Astrocyte (in vitro differentiated cells and primary cell): ENCODE measurements around the gene MYO3B. TPM values are rescaled to one million over a fixed set of nuclear protein-coding genes. Genes with fewer than 3 reads are reported as not detected.

Source experiments
- DNase-seq: peaks from one replicate; pipeline ENCODE4 v3.0.0-alpha.2; 2010; ENCODE audit warnings: low read depth
- FAIRE-seq: peaks from 2 replicates; lab custom pipeline; 2011; peaks lifted over from hg19 to GRCh38; lab: Jason Lieb, UNC
- H2AFZ ChIP-seq: 2 replicates; pipeline ENCODE4 v1.6.0; 2012; ENCODE audit warnings: low read depth, low read length, inconsistent platforms
- H3K27ac ChIP-seq: 2 replicates; pipeline ENCODE4 v1.5.1; 2011; ENCODE audit warnings: low read depth, low read length, inconsistent platforms
- H3K27me3 ChIP-seq: 2 replicates; pipeline ENCODE4 v1.6.0; 2011; ENCODE audit warnings: low read length, inconsistent platforms; ENCODE audit not compliant: insufficient read depth
- H3K36me3 ChIP-seq: 2 replicates; pipeline ENCODE4 v1.5.1; 2011; ENCODE audit warnings: low read length, inconsistent platforms; ENCODE audit not compliant: insufficient read depth
- H3K4me1 ChIP-seq: 2 replicates; pipeline ENCODE4 v1.5.1; 2011; ENCODE audit warnings: low read length, inconsistent platforms; ENCODE audit not compliant: insufficient read depth
- H3K4me2 ChIP-seq: 2 replicates; pipeline ENCODE4 v1.6.0; 2012; ENCODE audit warnings: low read length, inconsistent platforms
- H3K4me3 ChIP-seq: 2 replicates; pipeline ENCODE4 v1.5.1; 2011; ENCODE audit warnings: low read depth, mild to moderate bottlenecking, low read length, inconsistent platforms; ENCODE audit not compliant: insufficient read depth
- H3K79me2 ChIP-seq: 2 replicates; pipeline ENCODE4 v1.6.0; 2012; ENCODE audit warnings: mild to moderate bottlenecking, low read length, inconsistent platforms; ENCODE audit not compliant: insufficient read depth
- H3K9ac ChIP-seq: 2 replicates; pipeline ENCODE4 v1.6.0; 2012; ENCODE audit warnings: mild to moderate bottlenecking, low read length, inconsistent platforms
- H3K9me3 ChIP-seq: 2 replicates; pipeline ENCODE4 v1.5.1; 2012; ENCODE audit warnings: low read depth, mild to moderate bottlenecking, low read length, inconsistent platforms; ENCODE audit not compliant: insufficient read depth
- H4K20me1 ChIP-seq: 2 replicates; pipeline ENCODE4 v1.6.0; 2012; ENCODE audit warnings: low read length, inconsistent platforms; ENCODE audit not compliant: insufficient read depth
- H3K27ac Mint-ChIP-seq: one replicate; pipeline ENCODE4 v1.8.0; 2021; ENCODE audit warnings: mild to moderate bottlenecking, mixed read lengths; ENCODE audit not compliant: unreplicated experiment
- H3K27me3 Mint-ChIP-seq: one replicate; pipeline ENCODE4 v1.8.0; 2021; ENCODE audit warnings: low read depth, mixed read lengths; ENCODE audit not compliant: unreplicated experiment
- H3K36me3 Mint-ChIP-seq: one replicate; pipeline ENCODE4 v1.8.0; 2021; ENCODE audit warnings: low read depth, mixed read lengths; ENCODE audit not compliant: unreplicated experiment
- H3K4me1 Mint-ChIP-seq: one replicate; pipeline ENCODE4 v1.8.0; 2021; ENCODE audit warnings: low read depth, mixed read lengths; ENCODE audit not compliant: unreplicated experiment
- H3K4me3 Mint-ChIP-seq: one replicate; pipeline ENCODE4 v1.8.0; 2021; ENCODE audit warnings: mild to moderate bottlenecking, moderate library complexity, mixed read lengths; ENCODE audit not compliant: unreplicated experiment
- H3K9me3 Mint-ChIP-seq: one replicate; pipeline ENCODE4 v1.8.0; 2021; ENCODE audit warnings: mild to moderate bottlenecking, mixed read lengths; ENCODE audit not compliant: unreplicated experiment
- CTCF ChIP-seq: IDR thresholded peaks from 2 replicates; pipeline ENCODE4 v1.5.1; 2011; ENCODE audit warnings: low read depth, mild to moderate bottlenecking, inconsistent platforms, low read length, moderate library complexity; ENCODE audit not compliant: insufficient read depth
- EZH2 ChIP-seq: IDR thresholded peaks from 2 replicates; pipeline ENCODE4 v1.6.1; 2012; ENCODE audit warnings: mild to moderate bottlenecking, low read length, inconsistent platforms; ENCODE audit not compliant: insufficient read depth
- total RNA-seq: library from RNA; stranded (reverse); gene quantifications from 2 replicates; pipeline ENCODE4 v1.2.1, GENCODE V29; 2021

MYO3B gene
- total RNA-seq, 1 donor from 2014 or later, result not detected

- Mint-ChIP-seq H3K4me1 (peaks cover 15% of the 10 kb centered on the region), H3K27ac (no peak overlapping the region), H3K9me3 (no peaks in the 10 kb centered on the region), H3K4me3 (no peak overlapping the region), H3K36me3 (no peaks in the 10 kb centered on the region), H3K27me3 (peaks cover 3% of the 10 kb centered on the region)
- TF ChIP-seq EZH2 (no peak), CTCF (no peak)
- Histone ChIP-seq H3K79me2 (no peaks in the 10 kb centered on the region), H4K20me1 (no peaks in the 10 kb centered on the region), H3K4me1 (no peaks in the 10 kb centered on the region), H3K27me3 (no peaks in the 10 kb centered on the region), H3K4me3 (no peak overlapping the region), H3K9me3 (no peaks in the 10 kb centered on the region), H3K27ac (no peak overlapping the region), H3K36me3 (no peaks in the 10 kb centered on the region), H3K9ac (no peak overlapping the region), H2AFZ (no peak overlapping the region), H3K4me2 (no peak overlapping the region)
- DNase-seq (no peak), FAIRE-seq (no peak)
Measured at GRCh38 chr2:170143045-170143717, 34.8 kb upstream of the MYO3B start.

- TF ChIP-seq CTCF (no peak), EZH2 (no peak)
- H3K4me3 ChIP-seq, result no peak overlapping the region
- no peak overlapping the region for H3K4me3 Mint-ChIP-seq
- no peaks in the 10 kb centered on the region for H3K79me2 ChIP-seq
- no peaks in the 10 kb centered on the region for H4K20me1 ChIP-seq
- H3K36me3 ChIP-seq, result no peaks in the 10 kb centered on the region
- FAIRE-seq, result no peak
- H3K9me3 Mint-ChIP-seq, result no peaks in the 10 kb centered on the region
- H3K27me3 Mint-ChIP-seq, result peaks cover 3% of the 10 kb centered on the region
- no peaks in the 10 kb centered on the region for H3K36me3 Mint-ChIP-seq
- H3K4me1 Mint-ChIP-seq, result peaks cover 15% of the 10 kb centered on the region
- H3K27ac Mint-ChIP-seq, result no peak overlapping the region
- no peak overlapping the region for H2AFZ ChIP-seq
- no peaks in the 10 kb centered on the region for H3K27me3 ChIP-seq
- H3K4me1 ChIP-seq, result no peaks in the 10 kb centered on the region
- DNase-seq, result no peak
- H3K9ac ChIP-seq, result no peak overlapping the region
- no peaks in the 10 kb centered on the region for H3K9me3 ChIP-seq
- no peak overlapping the region for H3K27ac ChIP-seq
- no peak overlapping the region for H3K4me2 ChIP-seq
Measured at GRCh38 chr2:170144761-170145160, 33.2 kb upstream of the MYO3B start.

- Histone ChIP-seq H3K9ac (no peak overlapping the region), H3K36me3 (no peaks in the 10 kb centered on the region), H3K4me1 (no peaks in the 10 kb centered on the region), H3K27ac (no peak overlapping the region), H4K20me1 (no peaks in the 10 kb centered on the region), H2AFZ (no peak overlapping the region), H3K4me3 (no peak overlapping the region), H3K9me3 (no peaks in the 10 kb centered on the region), H3K27me3 (no peaks in the 10 kb centered on the region), H3K4me2 (no peak overlapping the region), H3K79me2 (no peaks in the 10 kb centered on the region)
- DNase-seq, result no peak
- H3K4me3 Mint-ChIP-seq, result no peak overlapping the region
- peaks cover 3% of the 10 kb centered on the region for H3K27me3 Mint-ChIP-seq
- H3K4me1 Mint-ChIP-seq, result peaks cover 11% of the 10 kb centered on the region
- no peaks in the 10 kb centered on the region for H3K9me3 Mint-ChIP-seq
- no peaks in the 10 kb centered on the region for H3K36me3 Mint-ChIP-seq
- TF ChIP-seq EZH2 (no peak), CTCF (no peak)
- H3K27ac Mint-ChIP-seq, result no peak overlapping the region
- no peak for FAIRE-seq
Measured at GRCh38 chr2:170145191-170145590, 32.8 kb upstream of the MYO3B start.
